RWPE1 (cell line): ENCODE measurements around the gene ZNF281.

Experiments used
- CTCF ChIA-PET: fragments of 350-600 bp; sonication (Branson Sonifier 250); formaldehyde crosslinking; extraction: SDS; loops from one replicate; lab custom pipeline; 2021; lab: Yijun Ruan, JAX
- POLR2A ChIA-PET: fragments of 400-600 bp; formaldehyde crosslinking; extraction: SDS; loops from one replicate; lab custom pipeline; 2020; ENCODE audit warnings: antibody characterized with exemption; ENCODE audit not compliant: low non-redundant PET; lab: Yijun Ruan, JAX
- DNase-seq: peaks from one replicate; pipeline ENCODE4 v3.0.0; 2012; ENCODE audit warnings: low spot score
- H3K27ac ChIP-seq: fragments of 450-650 bp; 2 replicates; pipeline ENCODE4 v1.5.1; 2017
- TF ChIP-seq, protein P1 (sequence below): fragments of 450-650 bp; conservative IDR thresholded peaks from 2 replicates; pipeline ENCODE4 v1.5.1; 2017; ENCODE audit warnings: low read depth, mild to moderate bottlenecking

Gene ZNF281, protein sequence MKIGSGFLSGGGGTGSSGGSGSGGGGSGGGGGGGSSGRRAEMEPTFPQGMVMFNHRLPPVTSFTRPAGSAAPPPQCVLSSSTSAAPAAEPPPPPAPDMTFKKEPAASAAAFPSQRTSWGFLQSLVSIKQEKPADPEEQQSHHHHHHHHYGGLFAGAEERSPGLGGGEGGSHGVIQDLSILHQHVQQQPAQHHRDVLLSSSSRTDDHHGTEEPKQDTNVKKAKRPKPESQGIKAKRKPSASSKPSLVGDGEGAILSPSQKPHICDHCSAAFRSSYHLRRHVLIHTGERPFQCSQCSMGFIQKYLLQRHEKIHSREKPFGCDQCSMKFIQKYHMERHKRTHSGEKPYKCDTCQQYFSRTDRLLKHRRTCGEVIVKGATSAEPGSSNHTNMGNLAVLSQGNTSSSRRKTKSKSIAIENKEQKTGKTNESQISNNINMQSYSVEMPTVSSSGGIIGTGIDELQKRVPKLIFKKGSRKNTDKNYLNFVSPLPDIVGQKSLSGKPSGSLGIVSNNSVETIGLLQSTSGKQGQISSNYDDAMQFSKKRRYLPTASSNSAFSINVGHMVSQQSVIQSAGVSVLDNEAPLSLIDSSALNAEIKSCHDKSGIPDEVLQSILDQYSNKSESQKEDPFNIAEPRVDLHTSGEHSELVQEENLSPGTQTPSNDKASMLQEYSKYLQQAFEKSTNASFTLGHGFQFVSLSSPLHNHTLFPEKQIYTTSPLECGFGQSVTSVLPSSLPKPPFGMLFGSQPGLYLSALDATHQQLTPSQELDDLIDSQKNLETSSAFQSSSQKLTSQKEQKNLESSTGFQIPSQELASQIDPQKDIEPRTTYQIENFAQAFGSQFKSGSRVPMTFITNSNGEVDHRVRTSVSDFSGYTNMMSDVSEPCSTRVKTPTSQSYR

DNA sequence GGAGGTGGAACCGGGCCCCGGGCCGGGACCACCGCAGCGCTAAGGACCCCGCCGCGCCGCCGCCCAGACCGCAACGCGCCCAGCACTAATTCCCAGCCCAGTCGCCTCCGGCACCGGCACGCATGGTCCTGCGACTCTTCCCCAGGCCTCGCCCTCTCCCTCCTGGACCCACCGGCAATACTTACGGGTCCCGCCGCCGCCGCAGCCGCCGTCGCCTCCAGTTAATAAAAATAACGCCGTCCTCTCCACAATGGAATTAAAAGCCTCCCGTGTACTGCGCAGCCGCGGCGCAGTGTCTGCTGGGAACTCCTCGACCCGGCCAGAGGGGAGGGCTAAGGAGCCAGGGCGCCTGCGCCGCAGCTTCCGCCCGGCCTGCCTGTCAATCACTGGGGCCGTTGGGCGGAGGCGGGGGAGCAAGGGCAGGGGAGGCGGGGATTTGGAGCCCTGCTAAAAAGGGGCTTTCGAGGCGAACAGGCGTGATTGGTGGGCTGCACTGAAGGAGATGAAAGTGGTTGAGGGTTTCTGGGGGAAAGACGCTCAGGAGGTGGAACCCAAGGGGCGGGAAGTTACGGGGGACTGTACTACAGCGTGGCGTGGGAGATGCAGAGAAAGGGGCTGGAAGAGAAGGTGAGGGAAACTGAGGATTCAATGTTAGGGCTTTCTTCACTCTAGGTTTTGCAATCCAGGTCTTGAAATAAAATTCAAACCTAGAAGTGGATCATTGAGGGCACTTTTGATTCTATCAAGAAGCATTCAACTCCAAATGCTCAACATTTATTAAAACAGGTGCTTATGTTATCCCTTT, at the start of gene ZNF281:
TSS of gene ZNF281 (minus strand) at position 276 of the 805 bp plus-strand sequence. CDS start 331 bp downstream, outside the sequence.
- ChIA-PET POLR2A (no interaction called here), CTCF (interaction anchor here (0.6 to 1.6 kb wide), 4 partner anchors 30 to 82 kb away, joined by 3 to 4 read pairs (median 3); no protein-coding TSS in a partner anchor)
- DNase-seq = peak; percentile 99
- TF ChIP-seq, protein P1, sequence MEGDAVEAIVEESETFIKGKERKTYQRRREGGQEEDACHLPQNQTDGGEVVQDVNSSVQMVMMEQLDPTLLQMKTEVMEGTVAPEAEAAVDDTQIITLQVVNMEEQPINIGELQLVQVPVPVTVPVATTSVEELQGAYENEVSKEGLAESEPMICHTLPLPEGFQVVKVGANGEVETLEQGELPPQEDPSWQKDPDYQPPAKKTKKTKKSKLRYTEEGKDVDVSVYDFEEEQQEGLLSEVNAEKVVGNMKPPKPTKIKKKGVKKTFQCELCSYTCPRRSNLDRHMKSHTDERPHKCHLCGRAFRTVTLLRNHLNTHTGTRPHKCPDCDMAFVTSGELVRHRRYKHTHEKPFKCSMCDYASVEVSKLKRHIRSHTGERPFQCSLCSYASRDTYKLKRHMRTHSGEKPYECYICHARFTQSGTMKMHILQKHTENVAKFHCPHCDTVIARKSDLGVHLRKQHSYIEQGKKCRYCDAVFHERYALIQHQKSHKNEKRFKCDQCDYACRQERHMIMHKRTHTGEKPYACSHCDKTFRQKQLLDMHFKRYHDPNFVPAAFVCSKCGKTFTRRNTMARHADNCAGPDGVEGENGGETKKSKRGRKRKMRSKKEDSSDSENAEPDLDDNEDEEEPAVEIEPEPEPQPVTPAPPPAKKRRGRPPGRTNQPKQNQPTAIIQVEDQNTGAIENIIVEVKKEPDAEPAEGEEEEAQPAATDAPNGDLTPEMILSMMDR = no peak
- H3K27ac ChIP-seq = peak within 1 kb of the TSS; percentile 82

DNA sequence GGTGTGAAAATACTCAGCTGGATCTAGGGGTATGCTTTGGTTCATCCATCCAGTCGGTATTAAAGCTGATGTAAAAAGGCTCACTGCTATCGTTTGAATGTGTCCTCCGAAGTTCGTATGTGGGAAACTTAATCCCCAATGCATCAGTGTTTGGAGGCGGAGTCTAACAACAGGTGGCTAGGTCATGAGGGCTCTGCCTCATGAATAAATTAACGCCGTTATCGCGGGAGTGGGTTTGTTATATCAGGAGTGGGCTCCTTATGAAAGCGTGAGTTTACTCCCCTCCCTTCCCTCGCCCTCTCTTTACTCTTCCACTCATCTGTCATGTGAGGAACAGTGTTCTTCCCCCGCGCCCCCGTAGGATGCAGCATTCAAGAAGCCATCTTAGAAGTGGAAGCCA, 48.9 kb upstream of the ZNF281 start:
- ChIA-PET POLR2A (no interaction called here), CTCF (interaction anchor here (0.7 kb wide), 1 partner anchor 219 kb away, joined by 3 read pairs; no protein-coding TSS in a partner anchor)
- TF ChIP-seq, protein P1 = no peak
- H3K27ac ChIP-seq = no peak overlapping the region
- DNase-seq = no peak

DNA sequence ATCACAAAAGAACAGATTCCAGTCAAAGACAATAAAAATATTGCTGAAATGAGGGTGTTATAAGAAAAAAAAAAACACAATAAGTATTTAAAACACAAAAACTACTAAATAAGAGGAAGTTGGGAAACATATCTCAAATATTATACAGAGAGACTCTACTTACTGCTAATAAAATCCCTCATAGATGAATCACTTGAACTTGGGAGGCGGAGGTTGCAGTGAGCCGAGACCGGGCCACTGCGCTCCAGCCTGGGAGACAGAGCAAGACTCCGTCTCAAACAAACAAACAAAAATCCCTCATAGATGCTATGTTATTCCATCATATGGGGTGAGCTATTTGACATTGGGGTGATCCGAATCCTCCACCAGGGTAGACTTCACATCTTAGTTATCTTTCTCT, 48.0 kb upstream of the ZNF281 start:
- no peak overlapping the region for H3K27ac ChIP-seq
- ChIA-PET CTCF (interaction anchor here (0.6 to 1.1 kb wide), 3 partner anchors 21 to 240 kb away, joined by 3 to 4 read pairs (median 4); no protein-coding TSS in a partner anchor), POLR2A (no interaction called here)
- TF ChIP-seq, protein P1 = no peak
- no peak for DNase-seq

DNA sequence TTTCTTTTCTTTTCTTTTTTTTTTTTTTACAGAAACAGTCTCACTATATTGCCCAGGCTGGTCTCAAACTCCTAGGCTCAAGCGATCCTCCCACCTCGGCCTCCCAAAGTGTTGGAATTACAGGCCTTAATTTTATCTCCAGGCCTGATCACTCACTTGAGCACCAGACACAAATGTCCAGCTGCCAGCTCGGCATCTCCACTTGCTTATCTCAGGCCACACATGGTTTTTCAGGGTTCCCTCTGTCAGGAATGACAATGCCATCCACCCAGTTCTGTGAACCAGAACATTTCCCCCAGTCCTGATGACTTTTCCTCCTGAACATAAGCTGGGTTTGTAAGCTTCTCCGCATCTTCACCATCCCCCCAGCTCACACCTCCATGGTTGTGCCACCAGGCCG, 44.6 kb upstream of the ZNF281 start:
- POLR2A ChIA-PET = no interaction called here
- CTCF ChIA-PET = interaction anchor here (0.5 to 0.6 kb wide), 2 partner anchors 69 to 389 kb away, joined by 3 to 4 read pairs; no protein-coding TSS in a partner anchor
- TF ChIP-seq, protein P1 = no peak
- no peak for DNase-seq
- no peak overlapping the region for H3K27ac ChIP-seq

DNA sequence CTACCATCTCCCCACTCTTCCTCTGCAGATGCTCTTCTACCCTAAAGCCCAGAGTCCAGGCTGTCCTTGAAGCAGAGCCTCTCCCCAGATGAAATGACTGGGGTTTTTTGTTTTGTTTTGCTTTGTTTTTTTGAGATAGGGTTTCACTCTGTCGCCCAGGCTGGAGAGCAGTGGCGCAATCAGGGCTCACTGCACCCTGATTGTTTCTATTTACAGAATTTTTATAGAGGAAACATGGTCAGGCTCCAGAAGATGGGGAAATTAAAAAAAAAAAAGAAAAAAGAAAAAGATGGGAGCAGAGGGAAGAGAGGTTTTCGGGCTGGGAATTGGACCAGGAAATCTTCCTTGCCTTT, 43.7 kb upstream of the ZNF281 start:
- no peak overlapping the region for H3K27ac ChIP-seq
- TF ChIP-seq, protein P1 = no peak
- CTCF ChIA-PET = no interaction called here
- POLR2A ChIA-PET = no interaction called here
- no peak for DNase-seq
